ENCODE data around the gene PAFAH1B1. TPM values are rescaled to one million over a fixed set of nuclear protein-coding genes. Genes with fewer than 3 reads are reported as not detected.

The PAFAH1B1 gene
- total RNA-seq, 1 experiment from 2014 or later: 49.1 TPM

DNA sequence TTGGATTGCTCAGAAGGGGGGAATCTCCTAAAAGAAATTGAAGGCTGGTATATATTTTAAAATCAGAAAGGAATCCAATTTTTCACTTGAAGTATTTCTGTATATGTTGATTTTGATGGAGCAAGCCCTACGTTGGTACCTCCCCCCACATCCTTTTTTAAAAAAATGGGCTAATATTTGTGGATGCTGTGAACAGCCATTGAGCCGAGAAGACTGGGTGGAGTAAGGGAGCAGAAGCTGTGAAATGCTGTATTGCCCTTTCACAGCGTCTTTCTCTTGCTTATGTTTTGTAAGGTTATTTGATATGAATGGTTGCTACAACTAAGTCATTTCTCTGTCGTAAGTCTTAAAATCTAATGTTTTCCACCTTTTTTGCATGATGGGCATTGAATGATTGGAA is 2.3 kb downstream of the PAFAH1B1 start:
- DNase-seq (no peak), ATAC-seq (no peak)
- Histone ChIP-seq H3K27me3 (ENCODE audit: low read length) (no peaks in the 10 kb centered on the region), H3F3A (ENCODE audit: low read length, unreplicated experiment) (no peaks in the 10 kb centered on the region), H3K4me1 (ENCODE audit: insufficient read depth, low read length) (peaks cover 28% of the 10 kb centered on the region), H3K36me3 (ENCODE audit: low read depth, low read length) (no peaks in the 10 kb centered on the region), H3K9me2 (replicated peaks; ENCODE audit: low read length) (no peaks in the 10 kb centered on the region), H4K20me1 (ENCODE audit: low read length) (peaks cover 45% of the 10 kb centered on the region), H3K9ac (ENCODE audit: low read length) (peak overlapping the region; percentile 97), H3K27ac (ENCODE audit: low read length) (no peak overlapping the region), H2AFZ (ENCODE audit: low read length) (no peak overlapping the region), H3K4me3 (ENCODE audit: low read length) (peak overlapping the region; percentile 99), H3K4me2 (ENCODE audit: low read length) (peak overlapping the region; percentile 90), H3K9me3 (ENCODE audit: low read length) (no peaks in the 10 kb centered on the region), H3K79me2 (ENCODE audit: low read length) (peaks cover 70% of the 10 kb centered on the region)
- intact Hi-C loops (cut with micrococcal nuclease): loop anchor here (5.0 to 10.0 kb wide), 2 partner anchors 37 to 59 kb away; no protein-coding TSS in a partner anchor
- no TSS peak for BruUV-seq (replicated peaks)
- ChIA-PET CTCF (no interaction called here), POLR2A (ENCODE audit: unreplicated experiment) (no interaction called here)
- no peak for TF ChIP-seq EZH2 (IDR thresholded peaks at IDR 0.05; ENCODE audit: low read length, unreplicated experiment)
- TF ChIP-seq EZH2phosphoT487 (IDR thresholded peaks at IDR 0.05; ENCODE audit: borderline replicate concordance, low read length): no peak

DNA sequence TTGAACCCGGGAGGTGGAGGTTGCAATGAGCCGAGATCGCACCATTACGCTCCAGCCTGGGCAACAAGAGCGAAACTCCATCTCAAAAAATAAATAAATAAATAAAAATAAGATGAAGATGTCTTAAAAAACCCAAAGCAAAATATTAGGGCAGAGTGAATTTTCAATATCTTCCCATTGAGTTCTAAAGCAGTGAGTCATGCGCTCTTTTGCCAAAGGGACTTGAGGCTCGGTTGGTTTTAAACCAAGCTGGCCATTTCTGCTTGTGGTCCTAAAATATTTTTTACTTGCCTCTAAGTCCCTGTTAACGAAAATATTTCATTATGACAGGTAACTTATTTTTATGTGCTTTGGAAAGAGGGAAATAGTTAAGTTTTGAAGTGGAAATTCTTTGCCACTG is 4.7 kb downstream of the PAFAH1B1 start:
- POLR2A ChIA-PET (ENCODE audit: unreplicated experiment): no interaction called here
- ATAC-seq: no peak

GRCh38 chr17:2602597-2603017 is 9.2 kb downstream of the PAFAH1B1 start:
- ChIA-PET CTCF (no interaction called here), POLR2A (ENCODE audit: unreplicated experiment) (no interaction called here)
- Histone ChIP-seq H3K9ac (ENCODE audit: low read length) (no peak overlapping the region), H3K79me2 (ENCODE audit: low read length) (peaks cover 100% of the 10 kb centered on the region), H3K27ac (ENCODE audit: low read length) (0 out of 2 replicates have a peak overlapping the region, but pooled peaks have one; percentile 10), H3K4me1 (ENCODE audit: insufficient read depth, low read length) (peaks cover 32% of the 10 kb centered on the region), H3K4me2 (ENCODE audit: low read length) (peak overlapping the region; percentile 43), H3F3A (ENCODE audit: low read length, unreplicated experiment) (no peaks in the 10 kb centered on the region), H2AFZ (ENCODE audit: low read length) (no peak overlapping the region), H3K36me3 (ENCODE audit: low read depth, low read length) (no peaks in the 10 kb centered on the region), H3K9me3 (ENCODE audit: low read length) (no peaks in the 10 kb centered on the region), H3K9me2 (replicated peaks; ENCODE audit: low read length) (no peaks in the 10 kb centered on the region), H3K4me3 (ENCODE audit: low read length) (no peak overlapping the region), H4K20me1 (ENCODE audit: low read length) (peaks cover 52% of the 10 kb centered on the region), H3K27me3 (ENCODE audit: low read length) (no peaks in the 10 kb centered on the region)
- intact Hi-C loops (cut with micrococcal nuclease): no loop called here
- ATAC-seq (peak; percentile 85), DNase-seq (peak; percentile 53)
- BruUV-seq (replicated peaks): no TSS peak
- TF ChIP-seq, protein P1, sequence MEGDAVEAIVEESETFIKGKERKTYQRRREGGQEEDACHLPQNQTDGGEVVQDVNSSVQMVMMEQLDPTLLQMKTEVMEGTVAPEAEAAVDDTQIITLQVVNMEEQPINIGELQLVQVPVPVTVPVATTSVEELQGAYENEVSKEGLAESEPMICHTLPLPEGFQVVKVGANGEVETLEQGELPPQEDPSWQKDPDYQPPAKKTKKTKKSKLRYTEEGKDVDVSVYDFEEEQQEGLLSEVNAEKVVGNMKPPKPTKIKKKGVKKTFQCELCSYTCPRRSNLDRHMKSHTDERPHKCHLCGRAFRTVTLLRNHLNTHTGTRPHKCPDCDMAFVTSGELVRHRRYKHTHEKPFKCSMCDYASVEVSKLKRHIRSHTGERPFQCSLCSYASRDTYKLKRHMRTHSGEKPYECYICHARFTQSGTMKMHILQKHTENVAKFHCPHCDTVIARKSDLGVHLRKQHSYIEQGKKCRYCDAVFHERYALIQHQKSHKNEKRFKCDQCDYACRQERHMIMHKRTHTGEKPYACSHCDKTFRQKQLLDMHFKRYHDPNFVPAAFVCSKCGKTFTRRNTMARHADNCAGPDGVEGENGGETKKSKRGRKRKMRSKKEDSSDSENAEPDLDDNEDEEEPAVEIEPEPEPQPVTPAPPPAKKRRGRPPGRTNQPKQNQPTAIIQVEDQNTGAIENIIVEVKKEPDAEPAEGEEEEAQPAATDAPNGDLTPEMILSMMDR (conservative IDR thresholded peaks at IDR 0.05; ENCODE audit: low read depth, low read length): no peak
- TF ChIP-seq EZH2 (IDR thresholded peaks at IDR 0.05; ENCODE audit: low read length, unreplicated experiment) (no peak), EZH2phosphoT487 (IDR thresholded peaks at IDR 0.05; ENCODE audit: borderline replicate concordance, low read length) (no peak)

More for the DNA sequence above, 4.7 kb downstream of the PAFAH1B1 start:
- DNase-seq: peak; percentile 37
- H3K79me2 ChIP-seq (ENCODE audit: low read length): peaks cover 94% of the 10 kb centered on the region
- H3K4me3 ChIP-seq (ENCODE audit: low read length): no peak overlapping the region
- H3K4me2 ChIP-seq (ENCODE audit: low read length): no peak overlapping the region
- peaks cover 66% of the 10 kb centered on the region for H4K20me1 ChIP-seq (ENCODE audit: low read length)
- no peaks in the 10 kb centered on the region for H3F3A ChIP-seq (ENCODE audit: low read length, unreplicated experiment)
- TF ChIP-seq EZH2 (IDR thresholded peaks at IDR 0.05; ENCODE audit: low read length, unreplicated experiment) (no peak), EZH2phosphoT487 (IDR thresholded peaks at IDR 0.05; ENCODE audit: borderline replicate concordance, low read length) (no peak)
- TF ChIP-seq, protein P1 (conservative IDR thresholded peaks at IDR 0.05; ENCODE audit: low read depth, low read length): no peak
- no peak overlapping the region for H3K27ac ChIP-seq (ENCODE audit: low read length)
- CTCF ChIA-PET: no interaction called here
- no peaks in the 10 kb centered on the region for H3K9me3 ChIP-seq (ENCODE audit: low read length)
- no peaks in the 10 kb centered on the region for H3K36me3 ChIP-seq (ENCODE audit: low read depth, low read length)
- intact Hi-C loops (cut with micrococcal nuclease): loop anchor here (5.0 to 10.0 kb wide), 2 partner anchors 34 to 57 kb away; no protein-coding TSS in a partner anchor
- H2AFZ ChIP-seq (ENCODE audit: low read length): no peak overlapping the region
- peaks cover 47% of the 10 kb centered on the region for H3K4me1 ChIP-seq (ENCODE audit: insufficient read depth, low read length)
- BruUV-seq (replicated peaks): no TSS peak
- H3K9me2 ChIP-seq (replicated peaks; ENCODE audit: low read length): no peaks in the 10 kb centered on the region
- no peak overlapping the region for H3K9ac ChIP-seq (ENCODE audit: low read length)
- H3K27me3 ChIP-seq (ENCODE audit: low read length): no peaks in the 10 kb centered on the region

All from PC-3 (cell line).